Activated CD8-positive, alpha-beta T cell treated with anti-CD3 and anti-CD28 coated beads for 36 hours (primary cell): ENCODE measurements around the gene FBXO48. TPM values are rescaled to one million over a fixed set of nuclear protein-coding genes. Genes with fewer than 3 reads are reported as not detected.

ENCODE experiments used
- ATAC-seq: fragments of 200-7000 bp; cut with Tn5 transposase; one replicate; pipeline ENCODE4 v1.10.0; 2021; ENCODE audit warnings: mild to moderate bottlenecking, moderate library complexity
- CTCF ChIA-PET: fragments of 350-600 bp; sonication (Branson Sonifier 250); formaldehyde crosslinking; loops from one replicate; lab custom pipeline; 2021; ENCODE audit warnings: antibody characterized with exemption; lab: Charles Lee
- POLR2A ChIA-PET: fragments of 350-600 bp; sonication (Branson Sonifier 250); formaldehyde crosslinking; loops from one replicate; lab custom pipeline; 2021; ENCODE audit warnings: antibody characterized with exemption; lab: Charles Lee
- DNase-seq: peaks from one replicate; pipeline ENCODE4 v3.0.0-alpha.2; 2020
- H3K27ac Mint-ChIP-seq: one replicate; pipeline ENCODE4 v1.8.0; 2021; ENCODE audit warnings: mild to moderate bottlenecking, mixed read lengths
- H3K27me3 Mint-ChIP-seq: one replicate; pipeline ENCODE4 v1.8.0; 2021; ENCODE audit warnings: mixed read lengths
- H3K36me3 Mint-ChIP-seq: one replicate; pipeline ENCODE4 v1.8.0; 2021; ENCODE audit warnings: low read depth, mixed read lengths
- H3K4me1 Mint-ChIP-seq: one replicate; pipeline ENCODE4 v1.8.0; 2021; ENCODE audit warnings: low read depth, mixed read lengths
- H3K4me3 Mint-ChIP-seq: one replicate; pipeline ENCODE4 v1.8.0; 2021; ENCODE audit warnings: mild to moderate bottlenecking, moderate library complexity, mixed read lengths
- H3K9me3 Mint-ChIP-seq: one replicate; pipeline ENCODE4 v1.8.0; 2021; ENCODE audit warnings: mixed read lengths
- CTCF ChIP-seq: fragments of 200-600 bp; IDR thresholded peaks from one replicate; pipeline ENCODE4 v1.8.0; 2022; ENCODE audit warnings: antibody characterized with exemption, mild to moderate bottlenecking
- intact Hi-C: fragments of 100-400 bp; cut with micrococcal nuclease; formaldehyde crosslinking; loops from one replicate; pipeline ENCODE4 v1.10.0; 2022
- total RNA-seq, 2 experiments: library from RNA; stranded (reverse); gene quantifications; one replicate each; pipeline ENCODE4 v1.2.3, GENCODE V29; 2021

FBXO48 gene
- total RNA-seq, 2 experiments from 2014 or later = 1.3 to 1.4 TPM

- peaks cover 10% of the 10 kb centered on the region for H3K4me1 Mint-ChIP-seq
- no peaks in the 10 kb centered on the region for H3K9me3 Mint-ChIP-seq
- ChIA-PET CTCF (interaction anchor here (0.9 to 1.5 kb wide), 6 partner anchors 9 to 67 kb away, joined by 3 to 9 read pairs (median 4); no protein-coding TSS in a partner anchor), POLR2A (no interaction called here)
- H3K27ac Mint-ChIP-seq = no peak overlapping the region
- DNase-seq (no peak), ATAC-seq (no peak)
- H3K27me3 Mint-ChIP-seq = no peaks in the 10 kb centered on the region
- intact Hi-C loops = loop anchor here (10.0 kb wide), 1 partner anchor 304 kb away; no protein-coding TSS in a partner anchor
- no peak for TF ChIP-seq CTCF
- H3K4me3 Mint-ChIP-seq = no peak overlapping the region
- no peaks in the 10 kb centered on the region for H3K36me3 Mint-ChIP-seq
Observed at GRCh38 chr2:68428746-68429145, 38.3 kb downstream of the FBXO48 start.

- Mint-ChIP-seq H3K36me3 (no peaks in the 10 kb centered on the region), H3K4me3 (no peak overlapping the region), H3K9me3 (no peaks in the 10 kb centered on the region), H3K4me1 (peaks cover 10% of the 10 kb centered on the region), H3K27me3 (no peaks in the 10 kb centered on the region), H3K27ac (no peak overlapping the region)
- TF ChIP-seq CTCF = no peak
- CTCF ChIA-PET = interaction anchor here (1.0 to 1.5 kb wide), 6 partner anchors 9 to 67 kb away, joined by 3 to 9 read pairs (median 4); partner anchors contain the start of gene PLEK
- POLR2A ChIA-PET = no interaction called here
- ATAC-seq (no peak), DNase-seq (no peak)
- intact Hi-C loops = loop anchor here (10.0 kb wide), 1 partner anchor 303 kb away; no protein-coding TSS in a partner anchor
Observed at GRCh38 chr2:68428126-68428525, 39.0 kb downstream of the FBXO48 start.

- POLR2A ChIA-PET = interaction anchor here (1.4 to 1.5 kb wide), 2 partner anchors 60 to 62 kb away, joined by 4 read pairs; partner anchors contain the start of gene PLEK
- Mint-ChIP-seq H3K27ac (peak overlapping the region; percentile 83), H3K27me3 (no peaks in the 10 kb centered on the region), H3K4me3 (no peak overlapping the region), H3K36me3 (no peaks in the 10 kb centered on the region), H3K9me3 (no peaks in the 10 kb centered on the region), H3K4me1 (peaks cover 11% of the 10 kb centered on the region)
- intact Hi-C loops = loop anchor here (10.0 kb wide), 1 partner anchor 302 kb away; no protein-coding TSS in a partner anchor
- CTCF ChIA-PET = interaction anchor here (0.5 to 1.4 kb wide), 4 partner anchors 13 to 62 kb away, joined by 3 to 6 read pairs (median 4); partner anchors contain the start of gene PLEK
- ATAC-seq = peak; percentile 28
- no peak for TF ChIP-seq CTCF
- no peak for DNase-seq
Observed at GRCh38 chr2:68426848-68427579, 40.1 kb downstream of the FBXO48 start.

- intact Hi-C loops = loop anchor here (10.0 kb wide), 1 partner anchor 302 kb away; no protein-coding TSS in a partner anchor
- POLR2A ChIA-PET = interaction anchor here (1.4 to 1.5 kb wide), 2 partner anchors 60 to 61 kb away, joined by 4 read pairs; partner anchors contain the start of gene PLEK
- ATAC-seq (no peak), DNase-seq (no peak)
- CTCF ChIA-PET = interaction anchor here (0.5 to 1.4 kb wide), 4 partner anchors 14 to 283 kb away, joined by 3 to 6 read pairs (median 4); no protein-coding TSS in a partner anchor
- Mint-ChIP-seq H3K9me3 (no peaks in the 10 kb centered on the region), H3K27me3 (no peaks in the 10 kb centered on the region), H3K4me3 (no peak overlapping the region), H3K27ac (no peak overlapping the region), H3K36me3 (no peaks in the 10 kb centered on the region), H3K4me1 (peaks cover 17% of the 10 kb centered on the region)
- no peak for TF ChIP-seq CTCF
Observed at GRCh38 chr2:68426446-68426845, 40.6 kb downstream of the FBXO48 start.
